HG03342 (cell line): ENCODE results near the gene SBSN.
"Not testable (repeated sequence)": the region's sequence is repeated elsewhere in the genome, so short reads cannot be mapped to it uniquely, and the experiment has no call there.

ENCODE experiments used
- ATAC-seq: cut with Tn5 transposase; IDR thresholded peaks from one replicate; pipeline ENCODE4 v1.9.1; 2021; ENCODE audit warnings: mild to moderate bottlenecking, moderate library complexity; ENCODE audit not compliant: unreplicated experiment

SBSN gene

GRCh38 chr19:35478794-35479677 lies 49.1 kb downstream of the SBSN start:
- no peak for ATAC-seq

DNA sequence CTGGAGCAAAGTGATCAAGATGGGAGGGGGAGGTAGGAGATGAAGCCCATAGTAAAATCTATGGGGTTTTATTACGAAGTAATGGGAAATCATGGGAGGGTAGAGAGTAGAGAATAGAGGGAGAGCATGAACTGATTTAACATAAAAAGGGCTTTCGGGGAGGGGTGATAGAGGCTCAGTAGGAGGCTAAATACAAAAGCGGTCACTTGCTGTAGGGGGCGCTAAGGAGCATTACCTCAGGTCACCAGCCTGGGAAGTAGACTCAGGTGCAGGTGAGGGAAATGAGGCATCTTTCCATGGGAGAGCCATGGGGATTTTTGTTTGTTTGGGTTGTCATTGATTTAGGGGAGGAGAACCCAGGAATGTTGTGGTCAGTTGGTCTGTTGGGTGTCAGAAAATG lies 52.0 kb downstream of the SBSN start:
- no peak for ATAC-seq

- ATAC-seq, result not testable (repeated sequence)
Observed at GRCh38 chr19:35474594-35474993, 53.5 kb downstream of the SBSN start.

DNA sequence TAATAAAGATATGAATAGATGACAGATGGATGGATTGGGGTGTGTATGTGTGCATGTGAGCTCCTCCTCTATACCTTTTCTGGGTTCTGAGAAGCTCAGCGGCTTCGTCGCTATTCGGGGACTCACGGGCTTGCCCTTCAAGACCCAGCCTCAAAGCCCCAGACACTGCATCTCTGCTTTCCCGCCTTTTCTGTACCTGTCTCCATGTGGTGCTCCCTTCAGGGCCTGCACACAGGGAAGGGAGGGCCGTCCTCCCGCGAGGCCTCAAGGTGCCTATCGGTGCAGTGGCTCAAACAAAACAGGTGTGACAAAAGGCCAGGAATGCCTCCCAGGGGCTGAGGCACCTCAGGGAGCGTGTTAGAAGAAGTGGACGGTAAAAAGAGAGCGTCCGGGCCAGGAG lies 54.0 kb downstream of the SBSN start:
- no peak for ATAC-seq
